HEK293T (cell line): ENCODE data around the gene CRHR1.

ENCODE experiments used
- ARNT ChIP-seq: fragments of 450-650 bp; IDR thresholded peaks from 2 replicates; pipeline ENCODE4 v1.6.1; 2017; ENCODE audit warnings: mild to moderate bottlenecking
- BHLHE40 ChIP-seq: fragments of 450-650 bp; IDR thresholded peaks from 2 replicates; pipeline ENCODE4 v1.6.1; 2016; ENCODE audit warnings: mild to moderate bottlenecking, moderate library complexity, borderline replicate concordance
- CTBP1 ChIP-seq: fragments of 450-650 bp; IDR thresholded peaks from 2 replicates; pipeline ENCODE4 v1.6.1; 2016; ENCODE audit warnings: borderline replicate concordance
- FOXA1 ChIP-seq: fragments of 450-650 bp; IDR thresholded peaks from 2 replicates; pipeline ENCODE4 v1.6.1; 2016; ENCODE audit warnings: mild to moderate bottlenecking
- FOXK2 ChIP-seq: fragments of 450-650 bp; IDR thresholded peaks from 2 replicates; pipeline ENCODE4 v1.6.1; 2016; ENCODE audit warnings: mild to moderate bottlenecking
- FOXM1 ChIP-seq: fragments of 450-650 bp; IDR thresholded peaks from 2 replicates; pipeline ENCODE4 v1.6.1; 2017; ENCODE audit warnings: mild to moderate bottlenecking, borderline replicate concordance
- HDGF ChIP-seq: fragments of 450-650 bp; IDR thresholded peaks from 2 replicates; pipeline ENCODE4 v1.6.1; 2017; ENCODE audit warnings: antibody characterized with exemption, borderline replicate concordance
- LEF1 ChIP-seq: fragments of 450-650 bp; IDR thresholded peaks from 2 replicates; pipeline ENCODE4 v1.6.1; 2017; ENCODE audit warnings: mild to moderate bottlenecking, borderline replicate concordance
- NFRKB ChIP-seq: fragments of 450-650 bp; IDR thresholded peaks from 2 replicates; pipeline ENCODE4 v1.6.1; 2016; ENCODE audit warnings: mild to moderate bottlenecking, moderate library complexity
- SP1 ChIP-seq: fragments of 450-650 bp; IDR thresholded peaks from 2 replicates; pipeline ENCODE4 v1.6.1; 2017
- SUZ12 ChIP-seq: fragments of 450-650 bp; IDR thresholded peaks from 2 replicates; pipeline ENCODE4 v1.6.1; 2016; ENCODE audit warnings: mild to moderate bottlenecking
- ZNF384 ChIP-seq: fragments of 450-650 bp; IDR thresholded peaks from 2 replicates; pipeline ENCODE4 v1.6.1; 2016
- TF ChIP-seq, protein P1 (sequence below): fragments of 450-650 bp; IDR thresholded peaks from 2 replicates; pipeline ENCODE4 v1.6.1; 2016

DNA sequence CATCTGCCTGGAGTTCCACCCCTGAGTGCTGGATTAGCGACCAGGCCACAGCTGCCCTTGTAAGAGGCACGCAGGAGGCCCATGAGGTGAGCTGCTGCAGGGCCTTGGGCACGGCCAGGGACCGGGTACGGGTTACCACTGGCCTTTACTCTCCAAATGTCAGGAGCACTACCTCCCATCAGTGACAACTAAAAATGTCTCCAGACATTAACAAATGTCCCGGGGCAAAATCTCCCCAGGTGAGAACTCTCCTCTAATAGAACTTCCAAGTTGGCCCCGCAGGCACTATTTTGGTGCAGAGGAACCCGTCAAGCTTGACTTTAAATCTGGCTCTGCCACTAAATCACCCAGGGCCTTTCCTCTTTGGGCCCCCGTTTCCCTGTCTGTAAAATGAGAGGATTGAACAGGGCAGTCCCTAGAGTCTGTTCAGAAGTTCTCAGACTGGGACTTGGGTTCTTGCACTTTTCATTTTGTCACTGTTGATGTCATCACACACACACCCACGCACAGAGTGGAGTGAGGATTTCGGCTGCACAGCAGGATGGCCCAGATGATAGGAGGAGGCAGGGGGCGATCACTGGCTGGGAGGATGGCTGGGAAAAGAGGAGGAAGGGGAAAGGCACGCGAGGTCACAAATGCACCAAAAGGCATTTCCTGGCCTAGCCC is 85.7 kb downstream of the CRHR1 start:
- TF ChIP-seq FOXK2 (no peak), CTBP1 (no peak), HDGF (no peak), FOXA1 (no peak), BHLHE40 (no peak), ZNF384 (no peak), ARNT (no peak), LEF1 (no peak), SP1 (no peak), NFRKB (no peak), SUZ12 (no peak), FOXM1 (no peak)
- TF ChIP-seq, protein P1, sequence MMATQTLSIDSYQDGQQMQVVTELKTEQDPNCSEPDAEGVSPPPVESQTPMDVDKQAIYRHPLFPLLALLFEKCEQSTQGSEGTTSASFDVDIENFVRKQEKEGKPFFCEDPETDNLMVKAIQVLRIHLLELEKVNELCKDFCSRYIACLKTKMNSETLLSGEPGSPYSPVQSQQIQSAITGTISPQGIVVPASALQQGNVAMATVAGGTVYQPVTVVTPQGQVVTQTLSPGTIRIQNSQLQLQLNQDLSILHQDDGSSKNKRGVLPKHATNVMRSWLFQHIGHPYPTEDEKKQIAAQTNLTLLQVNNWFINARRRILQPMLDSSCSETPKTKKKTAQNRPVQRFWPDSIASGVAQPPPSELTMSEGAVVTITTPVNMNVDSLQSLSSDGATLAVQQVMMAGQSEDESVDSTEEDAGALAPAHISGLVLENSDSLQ = no peak
